Loucy (cell line): ENCODE data around the gene NLRP3.

Experiments used
- EZH2phosphoT487 ChIP-seq: fragments of 200-600 bp; IDR thresholded peaks from 2 replicates; pipeline ENCODE4 v1.6.1; 2018; ENCODE audit warnings: antibody characterized with exemption, mild to moderate bottlenecking, moderate library complexity, borderline replicate concordance
- TF ChIP-seq, protein P1 (sequence below): fragments of 200-600 bp; sonication (generic); conservative IDR thresholded peaks from 2 replicates; pipeline ENCODE4 v1.5.1; 2014; ENCODE audit warnings: mild to moderate bottlenecking, antibody characterized with exemption, low read length

DNA sequence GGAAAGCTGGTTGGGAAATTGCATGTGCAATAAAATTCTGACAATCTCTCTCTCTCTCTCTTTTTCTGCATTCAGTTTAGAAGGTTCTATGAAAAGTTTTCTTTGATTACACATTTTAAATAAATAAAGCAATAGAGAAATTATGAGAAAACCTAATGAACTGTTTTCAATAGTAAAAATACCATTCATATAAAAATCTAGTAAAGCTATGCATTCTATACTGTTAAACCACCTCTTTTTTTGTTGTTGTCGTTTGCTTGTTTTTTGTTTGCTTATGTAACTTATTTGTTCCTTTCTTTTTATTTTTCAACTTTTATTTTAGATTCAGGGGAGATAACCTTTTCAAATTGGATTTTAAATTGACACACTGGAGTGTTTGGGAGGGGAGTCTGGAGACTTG is 56.1 kb downstream of the NLRP3 start:
- TF ChIP-seq, protein P1, sequence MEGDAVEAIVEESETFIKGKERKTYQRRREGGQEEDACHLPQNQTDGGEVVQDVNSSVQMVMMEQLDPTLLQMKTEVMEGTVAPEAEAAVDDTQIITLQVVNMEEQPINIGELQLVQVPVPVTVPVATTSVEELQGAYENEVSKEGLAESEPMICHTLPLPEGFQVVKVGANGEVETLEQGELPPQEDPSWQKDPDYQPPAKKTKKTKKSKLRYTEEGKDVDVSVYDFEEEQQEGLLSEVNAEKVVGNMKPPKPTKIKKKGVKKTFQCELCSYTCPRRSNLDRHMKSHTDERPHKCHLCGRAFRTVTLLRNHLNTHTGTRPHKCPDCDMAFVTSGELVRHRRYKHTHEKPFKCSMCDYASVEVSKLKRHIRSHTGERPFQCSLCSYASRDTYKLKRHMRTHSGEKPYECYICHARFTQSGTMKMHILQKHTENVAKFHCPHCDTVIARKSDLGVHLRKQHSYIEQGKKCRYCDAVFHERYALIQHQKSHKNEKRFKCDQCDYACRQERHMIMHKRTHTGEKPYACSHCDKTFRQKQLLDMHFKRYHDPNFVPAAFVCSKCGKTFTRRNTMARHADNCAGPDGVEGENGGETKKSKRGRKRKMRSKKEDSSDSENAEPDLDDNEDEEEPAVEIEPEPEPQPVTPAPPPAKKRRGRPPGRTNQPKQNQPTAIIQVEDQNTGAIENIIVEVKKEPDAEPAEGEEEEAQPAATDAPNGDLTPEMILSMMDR, result no peak
- no peak for TF ChIP-seq EZH2phosphoT487
